Upper lobe of left lung (tissue), 4 donors: ENCODE data around the gene PRKACA.

Experiments used
- CTCF ChIP-seq, 6 experiments: fragments of 450-650 bp in 4 of 6; fragments of 200-600 bp in 2 of 6; sonication (generic) in 2 of 6; IDR thresholded peaks; one replicate each; pipeline ENCODE4 v1.5.1; 2016 to 2019; ENCODE audit warnings: antibody characterized with exemption in 6 of 6
- EP300 ChIP-seq, 4 donors: sonication (generic); formaldehyde crosslinking; IDR thresholded peaks; one replicate each; pipeline ENCODE4 v1.5.1; 2017; ENCODE audit warnings: antibody characterized with exemption in 4 of 4, control low read depth in 2 of 4
- POLR2A ChIP-seq, 4 donors: fragments of 450-650 bp; IDR thresholded peaks; one replicate each; pipeline ENCODE4 v1.5.1; 2016 to 2017; ENCODE audit warnings: antibody characterized with exemption in 4 of 4, mild to moderate bottlenecking in 2 of 4
- POLR2AphosphoS5 ChIP-seq, 2 donors: sonication (generic); formaldehyde crosslinking; IDR thresholded peaks; one replicate each; pipeline ENCODE4 v1.5.1; 2017; ENCODE audit warnings: antibody characterized with exemption in 2 of 2

GRCh38 chr19:14164724-14165493 is 47.3 kb upstream of the PRKACA start:
- no peak for TF ChIP-seq EP300 (IDR thresholded peaks at IDR 0.05)
- TF ChIP-seq POLR2A (IDR thresholded peaks at IDR 0.05) = no peak
- no peak for TF ChIP-seq CTCF (IDR thresholded peaks at IDR 0.05)
- no peak for TF ChIP-seq POLR2AphosphoS5 (IDR thresholded peaks at IDR 0.05)
